Sigmoid colon (tissue), 7 donors: ENCODE measurements around the gene PUDP. TPM values are rescaled to one million over a fixed set of nuclear protein-coding genes. Genes with fewer than 3 reads are reported as not detected.

Experiments
- DNase-seq: peaks from one replicate; pipeline ENCODE4 v3.0.0-alpha.2; 2019
- H3K27ac ChIP-seq, 4 donors: fragments of 200-600 bp; sonication (generic); one replicate each; pipeline ENCODE4 v1.5.1; 2016 to 2019; ENCODE audit warnings: mild to moderate bottlenecking in 1 of 4
- H3K27me3 ChIP-seq, 3 donors: fragments of 200-600 bp; sonication (generic); one replicate each; pipeline ENCODE4 v1.5.1; 2019; ENCODE audit warnings: mild to moderate bottlenecking in 1 of 3
- H3K36me3 ChIP-seq, 4 donors: fragments of 200-600 bp; sonication (generic); one replicate each; pipeline ENCODE4 v1.5.1; 2016 to 2019
- H3K4me1 ChIP-seq, 4 donors: fragments of 200-600 bp; sonication (generic); one replicate each; pipeline ENCODE4 v1.5.1; 2017 to 2019
- H3K4me3 ChIP-seq, 4 donors: fragments of 200-600 bp; sonication (generic); one replicate each; pipeline ENCODE4 v1.5.1; 2017 to 2019; ENCODE audit warnings: mild to moderate bottlenecking in 2 of 4, moderate library complexity in 1 of 4
- H3K9me3 ChIP-seq, 4 donors: fragments of 200-600 bp in 3 of 4; sonication (generic) in 3 of 4; one replicate each; pipeline versions ENCODE4 v1.5.1 to v1.6.1; 2013 to 2019
- CTCF ChIP-seq, 4 experiments: fragments of 450-650 bp in 3 of 4; fragments of 200-600 bp in 1 of 4; IDR thresholded peaks; one replicate each; pipeline ENCODE4 v1.5.1; 2016 to 2019; ENCODE audit warnings: antibody characterized with exemption in 4 of 4, mild to moderate bottlenecking in 3 of 4, moderate library complexity in 2 of 4
- EP300 ChIP-seq, 4 donors: sonication (generic); formaldehyde crosslinking; IDR thresholded peaks; one replicate each; pipeline ENCODE4 v1.6.1; 2017; ENCODE audit warnings: antibody characterized with exemption in 4 of 4
- POLR2A ChIP-seq, 2 donors: fragments of 450-650 bp; IDR thresholded peaks; one replicate each; pipeline ENCODE4 v1.6.1; 2016; ENCODE audit warnings: antibody characterized with exemption in 2 of 2, mild to moderate bottlenecking in 2 of 2, moderate library complexity in 2 of 2
- POLR2AphosphoS5 ChIP-seq, 4 donors: sonication (generic); formaldehyde crosslinking; IDR thresholded peaks; one replicate each; pipeline ENCODE4 v1.6.1; 2017; ENCODE audit warnings: antibody characterized with exemption in 4 of 4
- WGBS, 2 donors: extraction: QIAGEN DNeasy Blood & Tissue Kit; methylation state at CpG; one replicate each; pipeline ENCODE4 v1.1.7; 2013; 5-methylcytosine and 5-hydroxymethylcytosine counted together
- intact Hi-C: fragments of 100-400 bp; cut with DNase I; formaldehyde crosslinking; loops from one replicate; pipeline ENCODE4 v1.15.1; 2023
- polyA plus RNA-seq, 3 donors: library from polyadenylated mRNA; stranded (reverse); fragments of 200-250 nt; gene quantifications; one replicate each; pipeline ENCODE4 v1.2.3, GENCODE V29; 2013
- total RNA-seq, 4 donors: library from RNA; depleted of rRNA; stranded (reverse); fragments of >200 nt; gene quantifications; one replicate each; pipeline ENCODE4 v1.1.0, GENCODE V29; 2016
- donor health status: healthy with polysubstance abuse.
- donor health status: Bipolar disorder and iron deficiency.
- donor health status: healthy.

PUDP gene
- total and polyA plus RNA-seq, 7 donors = 6.9 to 29.4 (median 17.2) TPM

GRCh38 chrX:7146020-7146702 is 1.8 kb downstream of the PUDP start:
- Histone ChIP-seq H3K36me3 (no peaks in the 10 kb centered on the region), H3K27me3 (no peaks in the 10 kb centered on the region), H3K9me3 (no peaks in the 10 kb centered on the region), H3K4me1 (peaks cover 0 to 7% (median 0%) of the 10 kb centered on the region in 4 donors), H3K4me3 (no peak overlapping the region), H3K27ac (peak overlapping the region in 1 of 4 donors; percentile 9)
- intact Hi-C loops = no loop called here
- DNase-seq = no peak
- TF ChIP-seq EP300 (IDR thresholded peaks at IDR 0.05) (no peak), CTCF (IDR thresholded peaks at IDR 0.05) (no peak), POLR2A (IDR thresholded peaks at IDR 0.05) (no peak), POLR2AphosphoS5 (IDR thresholded peaks at IDR 0.05) (no peak)
- 75 to 78% methylated on average over 3 of the region's 3 CpGs for WGBS, 2 donors

- TF ChIP-seq POLR2AphosphoS5 (IDR thresholded peaks at IDR 0.05) (no peak), EP300 (IDR thresholded peaks at IDR 0.05) (no peak), POLR2A (IDR thresholded peaks at IDR 0.05) (no peak), CTCF (IDR thresholded peaks at IDR 0.05) (no peak)
- 9 to 53% methylated on average over 3 of the region's 3 CpGs for WGBS, 2 donors
- H3K4me3 ChIP-seq = no peak overlapping the region
- no peak for DNase-seq
- peaks cover 0 to 7% (median 0%) of the 10 kb centered on the region in 4 donors for H3K4me1 ChIP-seq
- intact Hi-C loops = no loop called here
- H3K27ac ChIP-seq = peak overlapping the region in 1 of 4 donors; percentile 9
- H3K27me3 ChIP-seq = no peaks in the 10 kb centered on the region
- no peaks in the 10 kb centered on the region for H3K36me3 ChIP-seq
- H3K9me3 ChIP-seq = no peaks in the 10 kb centered on the region
Measured at GRCh38 chrX:7145454-7145853, 2.5 kb downstream of the PUDP start.

GRCh38 chrX:7143941-7144525 is 3.9 kb downstream of the PUDP start:
- no peak overlapping the region for H3K4me3 ChIP-seq
- 74 to 88% methylated on average over 8 of the region's 8 CpGs for WGBS, 2 donors
- H3K27me3 ChIP-seq = no peaks in the 10 kb centered on the region
- no peaks in the 10 kb centered on the region for H3K9me3 ChIP-seq
- no peak for TF ChIP-seq EP300 (IDR thresholded peaks at IDR 0.05)
- no peak for TF ChIP-seq CTCF (IDR thresholded peaks at IDR 0.05)
- no peak for TF ChIP-seq POLR2AphosphoS5 (IDR thresholded peaks at IDR 0.05)
- no peak for TF ChIP-seq POLR2A (IDR thresholded peaks at IDR 0.05)
- no peaks in the 10 kb centered on the region for H3K36me3 ChIP-seq
- H3K27ac ChIP-seq = no peak overlapping the region
- DNase-seq = no peak
- intact Hi-C loops = no loop called here
- H3K4me1 ChIP-seq = peaks cover 0 to 7% (median 0%) of the 10 kb centered on the region in 4 donors

- Histone ChIP-seq H3K4me1 (peaks cover 0 to 7% (median 0%) of the 10 kb centered on the region in 4 donors), H3K27me3 (no peaks in the 10 kb centered on the region), H3K36me3 (no peaks in the 10 kb centered on the region), H3K9me3 (no peaks in the 10 kb centered on the region), H3K27ac (no peak overlapping the region), H3K4me3 (no peak overlapping the region)
- no peak for DNase-seq
- 89 to 95% methylated on average over 1 of the region's 1 CpG for WGBS, 2 donors
- intact Hi-C loops = no loop called here
- TF ChIP-seq EP300 (IDR thresholded peaks at IDR 0.05) (no peak), POLR2A (IDR thresholded peaks at IDR 0.05) (no peak), POLR2AphosphoS5 (IDR thresholded peaks at IDR 0.05) (no peak), CTCF (IDR thresholded peaks at IDR 0.05) (no peak)
Measured at GRCh38 chrX:7143076-7143475, 4.9 kb downstream of the PUDP start.
